HG03442 (cell line): ENCODE measurements around the gene TPD52L1.
A peak's percentile ranks its signal among the peaks of the same experiment; 100 is the strongest.

ENCODE experiments used
- ATAC-seq: cut with Tn5 transposase; IDR thresholded peaks from one replicate; pipeline ENCODE4 v1.9.1; 2021; ENCODE audit warnings: mild to moderate bottlenecking, moderate library complexity; ENCODE audit not compliant: unreplicated experiment

TPD52L1 gene

GRCh38 chr6:125174626-125175025, 21.1 kb downstream of the TPD52L1 start:
- no peak for ATAC-seq

GRCh38 chr6:125175466-125176048, 22.0 kb downstream of the TPD52L1 start:
- no peak for ATAC-seq

GRCh38 chr6:125182237-125183008, 28.9 kb downstream of the TPD52L1 start:
- no peak for ATAC-seq

GRCh38 chr6:125183391-125183790, 29.8 kb downstream of the TPD52L1 start:
- ATAC-seq, result no peak

- no peak for ATAC-seq
Measured at GRCh38 chr6:125188037-125188436, 34.5 kb downstream of the TPD52L1 start.

GRCh38 chr6:125188594-125189203, 35.1 kb downstream of the TPD52L1 start:
- no peak for ATAC-seq

GRCh38 chr6:125189494-125189893, 35.9 kb downstream of the TPD52L1 start:
- ATAC-seq, result no peak

- no peak for ATAC-seq
Measured at GRCh38 chr6:125190667-125191066, 37.1 kb downstream of the TPD52L1 start.

- ATAC-seq, result peak; percentile 99
Measured at GRCh38 chr6:125191916-125192609, 38.5 kb downstream of the TPD52L1 start.

- ATAC-seq, result peak; percentile 9
Measured at GRCh38 chr6:125192610-125192930, 39.0 kb downstream of the TPD52L1 start.

GRCh38 chr6:125193208-125193607, 39.6 kb downstream of the TPD52L1 start:
- ATAC-seq, result no peak

GRCh38 chr6:125194941-125195340, 41.4 kb downstream of the TPD52L1 start:
- ATAC-seq, result no peak

- ATAC-seq, result no peak
Measured at GRCh38 chr6:125195526-125195925, 42.0 kb downstream of the TPD52L1 start.

GRCh38 chr6:125196613-125197012, 43.0 kb downstream of the TPD52L1 start:
- ATAC-seq, result no peak

- ATAC-seq, result no peak
Measured at GRCh38 chr6:125197795-125198269, 44.3 kb downstream of the TPD52L1 start.

GRCh38 chr6:125198398-125198937, 44.9 kb downstream of the TPD52L1 start:
- ATAC-seq, result no peak

GRCh38 chr6:125200941-125201340, 47.4 kb downstream of the TPD52L1 start:
- no peak for ATAC-seq

GRCh38 chr6:125201961-125202729, 48.6 kb downstream of the TPD52L1 start:
- no peak for ATAC-seq

- ATAC-seq, result no peak
Measured at GRCh38 chr6:125203395-125203794, 49.8 kb downstream of the TPD52L1 start.

GRCh38 chr6:125205931-125206330, 52.4 kb downstream of the TPD52L1 start:
- no peak for ATAC-seq

GRCh38 chr6:125206389-125206788, 52.8 kb downstream of the TPD52L1 start:
- ATAC-seq, result no peak
